Stimulated activated CD8-positive, alpha-beta memory T cell treated with anti-CD3 and anti-CD28 coated beads, Interleukin-12 subunit alpha, Interleukin-12 subunit beta, amount 100 ng/mL, for 1 hour (primary cell): ENCODE results near the gene AGAP1.

Source experiments
- DNase-seq: peaks from one replicate; pipeline ENCODE4 v3.0.0-alpha.2; 2020; ENCODE audit warnings: low read depth

AGAP1 gene

GRCh38 chr2:235692076-235692475, 198.2 kb downstream of the AGAP1 start:
- no peak for DNase-seq

- no peak for DNase-seq
These were observed 198.9 kb downstream of the AGAP1 start for GRCh38 chr2:235692671-235693171.

GRCh38 chr2:235693279-235693678, 199.4 kb downstream of the AGAP1 start:
- no peak for DNase-seq

GRCh38 chr2:235694721-235695601, 201.1 kb downstream of the AGAP1 start:
- no peak for DNase-seq

- DNase-seq: no peak
These were observed 201.7 kb downstream of the AGAP1 start for GRCh38 chr2:235695602-235695895.

- DNase-seq: no peak
These were observed 203.2 kb downstream of the AGAP1 start for GRCh38 chr2:235697041-235697440.

GRCh38 chr2:235698028-235698427, 204.2 kb downstream of the AGAP1 start:
- DNase-seq: no peak

GRCh38 chr2:235698491-235698890, 204.6 kb downstream of the AGAP1 start:
- no peak for DNase-seq

GRCh38 chr2:235699576-235699975, 205.7 kb downstream of the AGAP1 start:
- DNase-seq: no peak

GRCh38 chr2:235701206-235701981, 207.6 kb downstream of the AGAP1 start:
- DNase-seq: no peak

GRCh38 chr2:235702186-235702585, 208.3 kb downstream of the AGAP1 start:
- DNase-seq: no peak

GRCh38 chr2:235703711-235704295, 210.0 kb downstream of the AGAP1 start:
- no peak for DNase-seq

GRCh38 chr2:235705296-235705695, 211.5 kb downstream of the AGAP1 start:
- no peak for DNase-seq

- DNase-seq: no peak
These were observed 212.7 kb downstream of the AGAP1 start for GRCh38 chr2:235706506-235706905.

GRCh38 chr2:235707411-235708096, 213.7 kb downstream of the AGAP1 start:
- DNase-seq: no peak

GRCh38 chr2:235709124-235709813, 215.4 kb downstream of the AGAP1 start:
- DNase-seq: no peak

- DNase-seq: no peak
These were observed 216.4 kb downstream of the AGAP1 start for GRCh38 chr2:235709969-235710879.

- no peak for DNase-seq
These were observed 217.1 kb downstream of the AGAP1 start for GRCh38 chr2:235710933-235711332.

GRCh38 chr2:235711527-235711926, 217.7 kb downstream of the AGAP1 start:
- DNase-seq: no peak

- no peak for DNase-seq
These were observed 218.3 kb downstream of the AGAP1 start for GRCh38 chr2:235712176-235712575.

GRCh38 chr2:235713189-235713588, 219.3 kb downstream of the AGAP1 start:
- DNase-seq: no peak
